Measurements from ENCODE around the gene CDA. TPM values are rescaled to one million over a fixed set of nuclear protein-coding genes. Genes with fewer than 3 reads are reported as not detected.
A peak's percentile ranks its signal among the peaks of the same experiment; 100 is the strongest.

Gene CDA
- polyA plus RNA-seq, 3 donors = 4.6 to 6.3 (median 6.2) TPM

DNA sequence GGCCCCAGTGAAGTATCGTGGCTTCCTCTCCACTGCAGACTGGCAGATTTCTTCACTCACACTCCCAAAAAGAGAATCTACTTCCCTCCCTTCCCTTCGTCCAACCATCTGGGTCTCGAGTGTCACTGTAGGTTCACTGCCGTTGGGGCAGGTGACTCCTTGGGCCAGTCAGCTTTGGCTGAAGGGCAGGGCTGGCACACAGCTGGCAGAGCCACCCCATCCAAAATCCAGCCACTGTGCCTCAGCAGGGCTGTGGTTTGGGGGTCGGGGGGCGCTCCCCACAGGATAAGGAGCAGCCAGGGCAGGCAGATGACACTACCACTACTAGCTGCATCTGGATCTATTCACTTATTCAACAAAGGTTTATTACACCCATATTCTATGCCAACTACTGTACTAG is 54.2 kb downstream of the CDA start:
- DNase-seq = no peak

DNA sequence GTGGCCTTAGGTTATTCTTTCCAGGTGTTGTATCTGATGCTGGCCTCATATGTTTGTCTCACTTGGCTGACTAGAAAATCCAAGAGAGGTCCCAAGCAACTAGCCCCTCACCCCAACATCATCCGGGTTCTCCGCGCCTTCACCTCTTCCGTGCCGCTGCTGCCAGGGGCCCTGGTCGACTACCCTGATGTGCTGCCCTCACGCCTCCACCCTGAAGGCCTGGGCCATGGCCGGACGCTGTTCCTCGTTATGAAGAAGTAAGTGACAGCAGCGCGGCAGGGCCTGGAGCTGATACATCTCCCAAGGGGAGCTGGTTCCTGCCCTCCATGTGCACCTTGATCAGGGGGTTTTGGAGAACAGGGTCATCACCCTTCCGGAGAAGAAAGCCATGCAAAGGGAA is 55.5 kb downstream of the CDA start:
- no peak for DNase-seq

- no peak for DNase-seq
These were observed 56.5 kb downstream of the CDA start for GRCh38 chr1:20645414-20645813.

GRCh38 chr1:20648438-20648837 is 59.5 kb downstream of the CDA start:
- DNase-seq = no peak

- DNase-seq = no peak
These were observed 60.0 kb downstream of the CDA start for GRCh38 chr1:20648946-20649345.

DNA sequence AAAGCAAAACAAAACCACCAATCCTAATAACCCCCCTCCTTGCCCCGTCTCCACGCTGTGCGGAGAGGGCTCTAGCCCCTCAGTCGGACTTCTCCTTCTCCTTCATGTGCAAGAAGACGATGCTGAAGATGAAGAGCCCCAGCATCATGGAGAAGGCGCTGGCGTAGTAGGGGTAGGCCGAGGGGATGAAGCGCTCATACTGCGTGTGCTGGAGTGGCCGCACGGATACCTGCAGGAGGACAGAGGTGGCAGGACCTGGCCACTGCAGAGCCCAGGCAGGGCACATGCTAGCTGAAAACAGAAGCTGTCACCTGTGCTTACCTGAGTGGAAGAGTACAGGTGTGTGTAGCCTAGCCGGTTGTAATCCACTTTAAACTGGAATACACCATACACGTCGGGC is 63.4 kb downstream of the CDA start:
- no peak for DNase-seq

- no peak for DNase-seq
These were observed 65.3 kb downstream of the CDA start for GRCh38 chr1:20654104-20654690.

DNA sequence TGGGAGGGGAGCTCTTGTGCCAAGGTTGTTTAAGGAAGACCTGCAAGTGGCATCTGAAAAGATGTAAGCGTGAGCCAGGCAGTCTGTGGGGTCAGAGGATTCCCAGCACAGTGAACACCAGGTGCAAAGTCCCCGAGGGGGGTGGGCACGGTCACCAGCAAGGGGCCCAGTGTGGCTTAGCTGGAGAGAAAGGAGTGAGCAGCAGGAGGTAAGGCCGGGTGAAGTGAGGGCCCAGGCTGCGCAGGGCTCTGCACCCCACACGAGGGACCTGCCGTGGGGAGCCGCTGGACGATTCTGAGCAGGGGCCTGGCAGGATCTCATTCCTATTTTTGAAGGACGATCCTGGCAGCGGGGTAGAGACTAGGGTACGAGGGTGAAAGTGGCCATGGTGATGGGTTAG is 68.1 kb downstream of the CDA start:
- no peak for DNase-seq

- no peak for DNase-seq
These were observed 69.4 kb downstream of the CDA start for GRCh38 chr1:20658166-20658915.

DNA sequence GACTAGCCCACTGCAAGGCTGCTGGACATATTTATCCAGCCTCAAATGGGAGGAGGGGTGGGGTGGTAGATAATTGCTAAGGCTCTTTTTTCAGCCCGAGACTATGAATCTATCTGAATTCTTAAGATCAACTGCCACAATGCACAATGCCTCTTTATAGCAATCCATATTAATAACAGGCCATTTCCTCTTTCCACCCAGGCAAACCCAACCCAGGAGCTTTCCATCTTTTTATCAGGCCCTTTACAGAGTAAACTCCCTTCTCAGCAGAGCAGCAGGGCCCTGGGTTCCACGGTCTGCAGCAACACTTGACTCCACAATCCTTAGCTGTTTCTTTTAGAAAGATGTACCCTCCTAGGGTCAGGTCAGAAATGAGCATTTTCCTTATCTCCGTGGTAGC is 71.5 kb downstream of the CDA start:
- DNase-seq = no peak

DNA sequence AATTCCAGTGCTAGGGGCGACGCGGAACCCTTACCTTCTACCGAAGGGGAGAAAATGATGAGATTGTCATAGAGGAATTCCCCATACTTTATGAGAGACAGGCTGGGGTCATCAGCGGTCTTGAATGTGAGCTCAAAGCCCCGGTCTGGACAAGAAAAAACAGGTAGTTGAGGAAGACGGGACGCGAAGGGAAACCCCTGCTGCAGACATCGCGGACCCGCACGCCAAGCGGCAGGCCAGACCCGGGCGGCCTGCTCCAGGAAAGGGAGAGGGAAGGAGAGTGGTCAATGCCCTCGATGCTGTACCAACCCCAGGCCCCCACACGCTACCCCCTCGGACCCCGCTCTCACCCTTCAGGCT is 71.9 kb downstream of the CDA start:
- DNase-seq = no peak

GRCh38 chr1:20661207-20662109 is 72.6 kb downstream of the CDA start, which contains the start of gene DDOST:
Gene DDOST, minus strand, starts transcription at chr1:20661369. Its CDS starts 19 bp downstream, at chr1:20661350.
- peak; percentile 98 for DNase-seq

DNA sequence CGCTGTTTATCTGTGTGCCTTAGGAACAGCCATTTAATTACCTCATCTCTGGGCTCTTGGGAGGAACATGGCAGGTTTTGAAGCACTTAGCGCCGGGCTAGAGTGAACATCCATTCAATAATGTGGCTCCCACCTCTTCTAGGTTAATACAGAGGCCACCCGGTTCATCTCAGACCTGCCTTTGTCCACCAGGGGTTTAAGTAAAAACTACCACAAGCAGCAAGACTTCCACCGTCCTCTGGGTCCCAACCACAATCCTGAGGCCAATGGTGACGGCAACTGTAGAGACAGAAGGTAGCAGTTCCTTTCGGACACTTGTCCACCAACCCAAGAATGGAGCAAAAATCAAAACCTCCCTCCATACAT is 73.2 kb downstream of the CDA start:
- no peak for DNase-seq

- no peak for DNase-seq
These were observed 74.5 kb downstream of the CDA start for GRCh38 chr1:20663365-20663764.

GRCh38 chr1:20663969-20664715 is 75.2 kb downstream of the CDA start:
- no peak for DNase-seq

DNA sequence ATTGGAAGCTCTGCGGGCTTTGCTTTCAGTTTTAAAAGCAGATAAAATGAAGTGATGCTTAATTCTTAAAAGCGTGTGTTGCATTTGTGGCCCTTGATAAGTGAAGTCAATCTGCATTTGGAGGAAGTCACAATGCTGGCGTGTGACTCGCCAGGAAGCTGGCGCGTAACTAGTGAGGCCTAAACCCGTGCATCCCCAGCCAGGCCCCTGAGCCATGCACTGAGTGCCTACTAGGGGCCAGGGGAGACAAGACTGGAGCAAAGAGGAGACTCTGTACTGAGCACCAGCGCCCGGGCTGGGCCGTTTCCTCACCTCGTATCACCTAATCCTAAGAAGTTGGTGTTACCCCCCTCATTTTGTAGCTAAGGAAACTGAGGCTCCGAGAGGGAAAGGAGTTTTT is 76.8 kb downstream of the CDA start:
- DNase-seq = no peak

GRCh38 chr1:20666146-20666545 is 77.2 kb downstream of the CDA start:
- no peak for DNase-seq

GRCh38 chr1:20666804-20667203 is 77.9 kb downstream of the CDA start:
- no peak for DNase-seq

Measured in renal pelvis (tissue), 4 donors.